GM18508 (cell line): ENCODE measurements around the gene CDC42EP3.
A peak's percentile ranks its signal among the peaks of the same experiment; 100 is the strongest.

Experiments used
- ATAC-seq: cut with Tn5 transposase; IDR thresholded peaks from one replicate; pipeline ENCODE4 v1.9.1; 2021; ENCODE audit warnings: moderate number of reproducible peaks; ENCODE audit not compliant: insufficient read depth, unreplicated experiment

Gene CDC42EP3

DNA sequence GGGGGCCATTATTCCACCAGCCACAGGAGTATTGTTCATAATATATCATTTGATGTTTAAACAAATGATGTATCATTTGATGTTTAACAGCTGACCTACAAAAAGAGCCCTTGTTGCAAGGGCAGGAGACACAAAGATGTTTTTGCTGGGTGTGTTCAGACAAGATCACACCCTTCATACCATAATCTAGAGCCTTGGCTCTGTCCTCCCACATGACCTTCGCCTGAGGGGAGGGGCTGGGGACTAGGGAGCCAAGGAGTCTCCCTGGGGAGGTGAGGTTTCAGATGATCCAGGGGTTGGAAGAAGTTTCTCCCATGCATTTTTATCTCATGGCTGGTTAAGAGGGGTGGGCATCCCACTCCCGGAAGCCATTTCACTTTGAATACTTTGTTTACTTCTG, 33.5 kb downstream of the CDC42EP3 start:
- ATAC-seq: no peak

DNA sequence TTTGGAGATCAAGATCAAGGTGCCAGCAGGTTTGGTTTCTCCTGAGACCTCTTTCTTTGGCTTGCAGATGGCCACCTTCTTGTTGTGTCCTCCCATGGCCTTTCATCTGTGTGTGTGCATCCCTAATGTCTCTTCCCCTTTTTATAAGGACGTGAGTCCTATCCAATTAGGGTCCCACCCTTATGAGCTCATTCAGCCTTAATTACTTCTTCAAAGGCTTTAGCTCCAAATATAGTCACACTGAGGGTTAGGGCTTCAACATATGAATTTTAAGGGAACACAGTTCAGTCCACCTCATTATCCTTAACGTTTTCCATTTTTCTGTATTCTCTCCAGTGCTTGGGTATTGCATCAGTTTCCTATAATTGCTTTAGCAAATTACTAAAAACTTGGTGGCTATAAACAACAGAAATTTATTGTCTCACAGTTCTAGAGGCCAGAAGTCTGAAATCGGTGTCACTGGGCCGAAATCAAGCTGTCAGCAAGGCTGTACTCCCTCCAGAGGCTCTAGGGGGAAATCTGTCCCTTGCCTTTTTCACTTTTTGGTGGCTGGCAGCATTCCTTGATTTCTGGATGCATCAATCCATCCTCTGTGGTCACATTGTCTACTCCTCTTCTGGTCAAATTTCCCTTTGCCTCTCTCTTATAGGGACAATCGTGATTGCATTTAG, 34.1 kb downstream of the CDC42EP3 start:
- ATAC-seq: no peak

DNA sequence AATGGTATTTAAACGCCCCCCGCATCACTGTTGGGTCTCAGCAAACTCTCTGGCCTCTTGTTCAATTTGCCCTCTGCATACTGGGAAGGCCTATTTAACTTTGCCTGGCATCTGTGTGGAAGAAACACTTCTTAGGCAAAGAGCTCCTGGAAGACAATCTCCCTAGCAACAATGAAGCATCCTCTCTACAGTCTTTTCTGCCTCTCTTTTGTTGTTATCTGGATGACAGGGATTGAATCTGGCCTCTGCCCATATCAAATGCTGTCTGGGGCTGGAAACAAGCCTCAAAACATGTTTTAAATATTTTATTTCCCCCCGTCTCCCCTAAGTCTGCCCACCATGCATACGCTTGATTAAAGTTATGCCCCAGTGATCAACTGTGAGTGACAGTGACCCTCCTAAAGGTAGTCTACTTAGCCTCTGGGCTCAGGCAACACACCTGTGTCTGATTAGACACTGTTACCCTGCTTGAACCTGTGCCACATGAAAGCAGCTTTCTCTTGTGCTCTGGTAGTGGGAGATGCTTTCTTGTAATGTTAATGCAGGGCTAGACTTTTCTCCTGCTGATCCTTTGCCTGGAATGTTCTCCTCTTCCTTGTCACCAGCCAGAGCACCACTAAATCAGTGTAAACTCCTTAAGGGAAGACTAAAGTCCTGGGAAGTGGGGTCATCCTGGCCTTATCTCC, 34.9 kb downstream of the CDC42EP3 start:
- no peak for ATAC-seq

DNA sequence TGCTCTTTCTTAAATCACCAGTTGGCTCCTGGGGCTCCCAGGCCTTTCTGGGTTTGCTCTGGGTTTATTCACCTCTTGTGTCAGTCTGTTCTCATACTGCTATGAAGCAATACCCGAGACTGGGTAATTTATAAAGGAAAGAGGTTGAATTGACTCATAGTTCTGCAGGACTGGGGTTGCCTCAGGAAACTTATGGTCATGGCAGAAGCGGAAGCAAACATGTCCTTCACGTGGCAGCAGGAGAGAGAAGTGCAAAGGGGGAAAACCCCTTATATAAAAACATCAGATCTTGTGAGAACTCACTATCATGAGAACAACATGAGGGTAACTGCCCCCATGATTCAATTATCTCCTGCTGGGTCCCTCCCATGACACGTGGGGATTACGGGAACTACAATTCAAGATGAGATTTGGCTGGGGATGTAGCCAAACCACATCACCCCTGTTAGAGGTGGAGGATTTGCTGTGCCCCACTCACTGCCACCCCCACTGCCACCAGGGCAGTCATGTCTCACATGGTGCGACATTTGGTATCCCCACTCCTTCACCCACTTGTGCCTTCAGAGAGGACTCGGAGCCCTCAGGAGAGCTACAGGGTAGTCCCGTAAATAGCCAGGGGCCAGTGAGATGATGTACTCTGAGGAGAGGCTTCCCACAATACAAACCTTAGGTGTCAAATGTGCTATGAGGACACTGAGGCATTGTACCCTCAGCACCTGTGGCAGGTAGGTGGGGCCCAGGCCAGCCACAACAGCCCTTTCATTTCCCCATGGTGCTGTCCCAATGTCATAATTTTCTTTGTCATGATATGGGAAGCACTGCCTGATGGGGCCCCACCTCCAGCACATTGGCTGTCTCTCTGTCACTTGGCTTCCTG, 35.7 kb downstream of the CDC42EP3 start:
- ATAC-seq: peak; percentile 62

DNA sequence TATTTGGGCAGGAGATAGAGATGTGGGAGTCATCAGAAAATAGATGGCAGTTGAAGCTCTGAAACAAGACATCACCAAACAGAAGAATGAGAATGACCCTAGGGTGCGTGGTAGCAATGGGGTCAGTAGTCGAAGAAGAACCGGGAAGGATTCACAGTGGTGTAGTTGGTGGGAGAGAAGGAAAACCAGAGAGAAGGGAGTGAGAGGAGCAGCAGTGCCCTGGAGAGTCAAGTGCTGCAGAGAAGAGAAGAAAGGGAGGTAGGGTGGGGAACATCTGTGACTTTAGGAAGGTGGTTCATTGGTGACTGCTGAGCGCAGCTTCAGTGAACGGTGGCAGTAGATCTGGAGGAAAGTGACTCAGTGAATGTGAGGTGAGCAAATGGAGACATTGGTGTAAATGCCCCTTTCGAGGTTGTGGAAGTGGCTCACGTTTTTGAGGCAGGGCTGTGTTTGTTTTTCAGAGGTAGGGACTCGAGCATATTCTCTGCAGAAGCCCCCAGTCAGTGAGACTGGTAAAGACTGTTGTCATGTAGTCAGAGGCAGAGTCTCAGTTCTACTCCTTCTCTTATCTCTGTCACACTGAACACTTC, 36.4 kb downstream of the CDC42EP3 start:
- ATAC-seq: no peak

DNA sequence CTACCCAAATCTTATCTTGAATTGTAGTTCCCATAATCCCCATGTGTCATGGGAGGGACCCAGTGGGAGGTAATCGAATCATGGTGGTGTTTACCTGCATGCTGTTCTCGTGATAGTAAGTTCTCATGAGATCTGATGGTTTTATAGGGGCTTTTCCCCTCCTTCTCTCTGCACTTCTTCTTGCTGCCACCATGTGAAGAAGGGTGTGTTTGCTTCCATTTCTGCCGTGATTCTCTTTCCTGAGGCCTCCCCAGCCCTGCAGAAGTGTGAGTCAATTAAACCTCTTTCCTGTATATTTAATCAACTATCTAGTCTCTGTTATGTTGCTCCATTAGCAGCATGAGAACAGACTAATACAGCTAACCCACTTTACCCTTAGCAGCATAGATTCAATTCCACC, 37.6 kb downstream of the CDC42EP3 start:
- ATAC-seq: no peak

DNA sequence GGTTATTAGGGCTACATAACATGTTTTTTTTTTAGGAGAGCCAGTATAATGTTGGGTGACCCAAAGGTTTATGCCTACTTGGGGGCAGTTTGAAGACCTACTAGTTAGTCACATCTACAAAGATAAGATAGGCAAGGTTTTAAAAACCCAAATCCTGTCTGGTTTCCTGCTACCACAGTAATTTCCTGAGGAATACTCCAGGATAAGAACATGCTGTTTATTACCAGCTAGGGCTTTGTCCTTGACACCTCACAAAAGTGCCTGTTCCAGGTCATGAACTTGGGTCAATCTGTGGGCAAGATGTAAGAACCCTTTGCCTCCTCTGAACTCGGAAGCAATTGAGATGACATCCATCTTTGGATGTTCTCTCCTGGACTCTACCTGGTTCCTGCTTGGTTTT, 38.2 kb downstream of the CDC42EP3 start:
- no peak for ATAC-seq

DNA sequence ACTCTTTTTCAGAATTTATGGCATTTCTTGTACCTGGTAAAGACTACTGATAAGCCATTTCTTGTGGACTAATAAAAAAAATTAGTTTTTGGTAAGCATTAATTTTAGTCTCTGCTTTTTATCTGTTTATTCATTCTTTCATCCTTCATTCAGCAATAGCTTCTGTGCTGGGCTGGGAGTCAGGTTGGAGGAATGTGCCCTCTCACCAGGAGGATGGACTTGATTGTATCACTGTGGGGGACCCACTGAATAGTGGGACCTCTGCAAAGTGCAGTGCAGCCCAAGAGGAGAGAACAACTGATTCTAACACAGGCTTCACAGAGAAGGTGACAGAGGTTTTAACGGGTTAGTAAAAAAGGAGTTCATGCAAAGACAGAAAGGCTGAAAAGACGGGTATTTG, 39.1 kb downstream of the CDC42EP3 start:
- no peak for ATAC-seq

DNA sequence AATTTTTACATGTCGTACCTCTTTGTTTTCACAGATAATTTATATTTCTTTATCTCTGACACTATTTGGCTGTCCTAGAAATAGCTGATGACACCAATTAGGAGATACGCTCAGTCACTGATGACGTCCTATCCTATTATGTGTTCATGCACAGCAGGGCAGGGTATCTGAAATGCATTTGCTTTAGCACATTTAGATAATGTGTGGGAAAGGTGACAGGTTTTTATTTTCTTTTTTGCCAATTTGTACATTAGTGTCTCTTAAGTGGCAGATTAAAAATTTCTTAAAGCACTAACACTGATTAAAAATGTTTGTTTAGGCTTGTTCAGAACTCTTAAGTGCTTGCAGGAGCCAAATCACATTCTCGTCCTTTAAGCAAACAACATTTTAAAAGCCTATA, 39.7 kb downstream of the CDC42EP3 start:
- ATAC-seq: no peak

DNA sequence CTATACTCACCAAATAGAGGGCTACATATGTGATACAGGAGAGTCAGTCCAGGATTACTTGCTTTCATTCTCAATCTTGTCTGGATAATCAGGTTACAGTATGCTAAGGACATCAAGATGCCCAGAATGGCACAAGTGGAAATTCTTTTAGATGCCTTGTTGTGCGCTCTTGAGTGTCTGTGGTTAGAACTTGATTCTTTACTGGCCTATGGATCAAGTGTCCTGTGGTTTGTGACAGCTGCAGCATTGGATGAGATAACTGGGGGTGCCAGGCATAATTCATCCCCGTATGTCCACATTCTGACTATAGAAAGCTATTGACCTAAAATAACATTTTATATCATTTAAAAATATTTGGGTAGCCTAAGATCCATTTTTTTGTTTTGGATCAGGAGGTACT, 40.1 kb downstream of the CDC42EP3 start:
- no peak for ATAC-seq

DNA sequence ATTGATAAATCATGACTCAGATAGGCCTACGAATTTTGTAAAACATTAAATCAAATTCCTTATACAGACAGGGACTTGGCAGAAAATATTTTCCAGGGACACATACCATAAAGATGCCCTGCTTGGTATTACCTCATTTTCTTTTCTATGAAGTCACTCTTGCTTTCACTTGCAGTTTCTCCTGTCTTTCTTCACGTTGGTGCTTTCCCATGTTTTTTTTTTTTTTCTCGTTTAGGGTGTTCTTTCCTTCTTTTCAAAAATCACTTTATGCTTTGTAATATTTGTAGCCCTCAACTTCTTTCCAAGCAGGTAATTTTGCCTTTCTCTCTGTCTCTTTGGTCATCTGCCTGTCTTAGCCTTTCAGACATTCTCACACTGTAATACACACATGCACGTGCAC, 40.7 kb downstream of the CDC42EP3 start:
- ATAC-seq: no peak

DNA sequence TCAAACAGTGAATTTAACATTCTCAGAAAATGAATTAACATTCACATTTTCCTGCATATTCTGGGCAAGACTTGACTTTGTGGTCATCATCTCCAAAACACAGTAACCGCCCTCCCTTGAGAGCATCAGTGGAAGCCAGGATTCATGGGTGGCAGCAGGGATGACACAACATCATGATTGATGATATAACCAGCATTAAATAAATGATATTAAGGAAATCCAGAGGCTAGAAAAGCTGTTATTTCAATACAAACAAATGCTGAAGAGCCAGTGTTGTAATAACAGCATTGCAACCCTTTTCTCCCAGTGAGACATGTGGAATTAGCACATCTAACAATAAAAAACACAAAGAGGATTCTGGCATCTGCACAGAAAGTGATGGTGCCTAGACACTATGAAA, 41.1 kb downstream of the CDC42EP3 start:
- ATAC-seq: no peak

DNA sequence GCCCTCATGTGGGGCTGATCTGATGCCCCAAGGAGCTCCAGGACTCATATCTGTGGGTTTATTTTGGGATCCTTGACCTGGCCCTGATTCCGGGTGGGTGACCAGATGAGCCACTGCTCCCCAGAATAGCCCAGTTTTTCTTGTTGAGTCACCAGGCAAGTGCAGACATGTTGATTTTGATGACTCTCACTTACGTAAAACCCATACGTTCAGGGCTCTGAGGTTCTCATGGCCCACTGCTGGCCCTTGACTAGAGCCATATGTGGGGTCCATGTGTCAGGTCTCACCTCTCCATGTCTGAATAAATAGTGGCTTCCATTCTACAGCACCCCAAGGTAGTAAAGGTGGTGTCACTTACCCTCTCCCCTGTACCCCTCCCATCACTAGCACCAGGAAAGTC, 41.9 kb downstream of the CDC42EP3 start:
- no peak for ATAC-seq

DNA sequence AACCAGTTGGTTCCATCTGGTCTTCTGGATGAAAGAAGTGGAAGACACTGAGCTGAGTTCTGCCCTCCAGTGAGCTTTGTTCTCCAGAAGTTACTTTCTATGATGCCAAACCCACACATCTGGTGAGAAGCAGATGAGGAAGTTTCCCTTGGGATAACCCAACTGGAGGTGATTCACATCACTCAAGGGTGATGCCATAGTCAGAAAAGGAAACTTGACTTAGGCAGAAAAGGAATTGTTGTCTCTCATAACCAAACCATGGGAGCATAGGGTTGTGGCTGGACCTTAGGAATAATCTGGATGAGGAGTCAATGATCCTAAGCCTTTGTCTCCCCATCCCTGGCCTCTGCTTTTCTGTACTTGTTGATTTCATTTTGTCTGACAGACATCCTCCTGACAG, 43.7 kb downstream of the CDC42EP3 start:
- ATAC-seq: no peak

DNA sequence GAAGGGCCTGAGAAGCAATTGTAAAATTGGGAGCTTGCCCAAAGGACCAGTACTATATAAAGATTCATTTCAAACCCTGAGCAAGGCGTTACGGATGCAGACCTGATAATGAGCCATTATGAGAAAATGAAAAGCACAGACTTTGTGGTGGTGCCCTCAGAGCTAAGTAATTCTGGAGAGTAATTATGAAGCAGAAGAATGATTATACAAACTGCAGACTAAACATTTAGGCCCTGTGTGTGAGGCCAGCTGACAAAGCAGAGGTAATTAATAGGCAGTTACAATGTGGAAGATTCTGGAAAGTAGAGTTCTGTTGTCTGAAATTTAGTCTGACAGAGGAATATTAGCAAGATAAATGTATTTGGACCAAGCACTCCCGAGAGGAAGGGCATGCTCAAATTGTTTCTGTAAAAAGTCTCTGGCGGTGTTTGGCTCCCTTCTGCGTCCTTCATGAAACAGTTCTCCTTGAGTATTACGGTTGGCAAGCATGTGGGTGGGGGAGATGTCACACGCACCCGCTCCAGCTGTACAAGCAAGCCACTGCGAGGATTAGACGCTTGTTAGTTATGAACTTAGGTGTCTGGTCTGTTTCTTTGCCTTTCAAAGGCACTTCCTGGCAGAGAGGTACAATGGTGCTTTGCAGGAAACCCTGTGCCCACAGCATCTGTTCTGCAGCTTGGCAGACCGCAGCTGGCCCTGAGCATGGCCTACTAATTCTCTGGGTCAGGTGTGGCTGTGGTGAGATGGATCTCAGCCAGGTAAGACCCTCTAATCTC, 45.5 kb downstream of the CDC42EP3 start:
- no peak for ATAC-seq

DNA sequence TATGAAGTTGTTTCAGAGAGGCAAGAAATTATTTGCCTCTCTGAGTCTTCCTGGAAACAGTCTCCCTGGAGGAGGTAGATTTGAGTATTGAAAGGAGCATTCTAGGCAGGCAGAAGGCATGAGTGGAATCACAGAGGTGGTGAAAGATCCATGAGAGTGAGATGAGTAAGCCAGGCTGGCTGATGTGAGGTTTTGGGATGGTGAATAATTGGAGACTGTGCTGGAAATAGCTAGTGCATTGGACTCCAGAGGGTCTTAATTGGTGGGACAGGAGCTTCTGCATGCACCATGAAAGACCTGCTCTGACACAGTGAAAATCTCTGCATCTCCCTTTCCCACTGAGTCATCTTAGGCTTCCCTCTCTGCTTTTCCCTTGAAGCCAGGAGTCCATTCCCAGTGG, 46.3 kb downstream of the CDC42EP3 start:
- ATAC-seq: no peak

DNA sequence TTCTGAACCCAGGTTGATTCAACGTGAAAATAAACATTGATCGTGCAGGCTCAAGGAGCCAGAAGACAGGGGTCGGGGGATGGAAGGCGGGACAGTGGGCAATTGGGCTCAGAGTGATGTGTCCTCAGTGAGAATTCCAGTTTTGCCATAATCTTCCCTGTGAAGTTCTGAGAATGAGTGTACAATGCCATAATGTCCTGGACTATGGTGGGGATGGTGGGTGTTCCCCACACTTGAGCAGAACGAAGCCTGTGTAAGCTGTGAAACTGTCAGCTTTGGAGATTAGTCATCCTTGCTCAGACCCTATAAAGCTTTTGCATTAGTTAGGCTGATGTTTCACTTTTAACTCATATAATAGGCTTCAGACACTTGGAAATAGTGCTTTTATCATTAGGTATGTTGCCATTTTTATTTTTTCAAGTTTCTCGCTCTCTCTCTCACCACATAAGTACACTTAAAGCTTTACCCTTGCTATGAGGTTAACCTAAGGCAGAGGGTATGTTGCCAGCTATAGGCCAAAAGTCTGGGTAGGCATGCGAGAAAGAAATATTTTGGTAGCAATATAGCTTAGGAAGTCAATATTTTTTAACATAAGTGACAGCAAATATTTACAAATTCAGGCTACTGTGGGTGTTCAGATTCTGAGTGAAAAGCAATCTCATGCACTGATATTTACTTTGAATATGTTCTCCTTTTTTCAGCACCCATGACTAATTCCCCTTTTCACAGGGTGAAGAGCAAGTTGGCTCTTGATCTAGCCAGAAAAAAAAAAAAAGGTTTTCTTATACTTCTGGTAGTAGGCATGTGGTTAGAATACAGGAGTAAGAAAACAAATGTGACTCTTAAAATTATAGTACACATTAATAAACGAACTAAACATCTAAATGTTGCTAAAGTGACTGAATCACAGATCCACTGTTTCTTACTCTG, 47.2 kb downstream of the CDC42EP3 start:
- peak; percentile 83 for ATAC-seq

DNA sequence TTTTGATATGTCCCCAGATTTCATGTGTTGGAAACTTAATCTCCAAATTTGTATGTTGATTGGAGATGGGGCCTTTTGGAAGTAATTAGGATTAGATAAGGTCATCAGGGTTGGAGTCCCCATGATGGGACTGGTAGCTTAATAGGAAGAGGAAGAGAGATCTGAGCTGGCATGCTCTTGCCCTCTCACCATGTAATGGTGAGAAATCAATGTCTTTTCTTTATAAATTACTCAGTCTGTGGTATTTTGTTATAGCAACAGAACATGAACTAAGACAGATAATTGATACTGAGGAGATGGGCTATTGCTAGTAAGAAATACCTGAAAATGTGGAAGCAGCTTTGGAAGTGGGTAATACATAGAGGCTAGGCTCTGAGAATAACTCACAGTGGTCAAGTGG, 48.0 kb downstream of the CDC42EP3 start:
- ATAC-seq: no peak

DNA sequence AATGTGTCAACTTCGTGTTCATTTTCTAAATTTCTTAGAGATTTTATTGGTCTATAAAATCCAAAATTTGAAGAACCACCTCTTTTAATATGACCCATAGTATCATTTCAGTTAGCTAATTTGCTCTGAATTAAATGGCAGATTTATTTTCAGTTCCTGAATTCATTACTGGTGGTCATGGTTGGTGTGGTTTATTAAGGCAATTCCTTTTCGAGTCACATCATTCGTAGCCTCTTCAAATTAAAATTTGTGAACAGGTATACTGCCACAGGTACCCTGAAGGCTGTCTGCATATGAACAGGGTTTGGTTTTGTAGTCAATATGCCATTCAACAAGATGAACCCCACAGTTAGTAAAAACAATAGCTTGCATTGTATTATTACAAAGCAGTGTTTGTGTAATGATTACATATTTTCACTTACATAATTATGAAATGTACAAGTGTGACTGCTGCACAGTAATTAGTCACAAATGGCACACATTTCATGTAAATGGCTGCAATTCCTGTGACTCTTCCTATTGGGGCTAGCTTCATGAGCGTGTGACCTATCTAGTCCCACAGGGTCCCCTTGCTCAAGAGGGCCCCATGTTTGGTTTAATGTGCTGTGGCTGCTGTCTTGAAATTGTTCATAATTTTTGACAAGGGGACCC, 48.9 kb downstream of the CDC42EP3 start:
- no peak for ATAC-seq
